Activated CD4-positive, alpha-beta T cell treated with anti-CD3 and anti-CD28 coated beads, Interleukin-2, amount 50 U/mL, for 1 hour (primary cell): ENCODE results near the gene TM9SF3.
A peak's percentile ranks its signal among the peaks of the same experiment; 100 is the strongest.

Experiments
- DNase-seq: peaks from one replicate; pipeline ENCODE4 v3.0.0-alpha.2; 2020

Gene TM9SF3

DNA sequence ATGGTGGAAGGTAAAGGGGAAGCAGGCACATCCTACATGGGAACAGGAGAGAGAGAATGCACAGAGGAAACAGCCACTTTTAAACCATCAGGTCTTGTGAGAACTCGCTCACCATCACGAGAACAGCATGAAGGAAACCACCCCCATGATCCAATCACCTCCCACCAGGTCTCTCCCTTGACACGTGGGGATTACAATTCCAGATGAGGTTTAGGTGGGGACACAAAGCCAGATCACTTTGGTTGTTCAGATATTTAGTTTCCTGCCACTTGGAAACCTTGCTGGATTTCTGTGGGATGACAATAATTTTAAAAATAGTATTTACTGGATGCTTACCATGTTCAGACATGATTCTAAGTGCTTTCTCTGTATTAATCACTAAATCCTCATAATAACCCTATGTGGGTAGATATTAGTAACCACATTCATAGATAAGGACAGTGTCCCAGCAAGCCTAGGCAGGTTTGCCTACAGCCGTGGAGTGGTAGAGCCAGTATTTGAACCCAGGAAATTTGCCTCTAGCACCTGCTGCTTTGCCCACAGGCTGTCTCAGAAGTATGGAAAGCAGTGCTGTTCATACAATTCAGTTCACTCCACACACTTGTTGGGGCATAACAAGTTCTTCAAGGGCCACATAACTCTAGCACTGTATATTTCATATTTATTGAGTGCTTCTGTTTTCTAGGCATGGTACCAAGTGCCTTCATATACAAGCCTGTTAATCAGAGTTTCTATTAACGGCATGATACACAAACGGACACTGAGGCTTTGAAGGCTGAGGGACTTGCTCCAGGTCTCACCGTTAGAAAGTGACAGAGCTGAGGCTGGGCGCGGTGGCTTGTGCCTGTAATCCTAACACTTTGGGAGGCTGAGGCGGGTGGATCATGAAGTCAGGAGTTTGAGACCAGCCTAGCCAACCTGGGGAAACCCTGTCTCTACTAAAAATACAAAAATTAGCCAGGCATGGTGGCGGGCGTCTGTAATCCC is 81.4 kb downstream of the TM9SF3 start:
- DNase-seq, result no peak

DNA sequence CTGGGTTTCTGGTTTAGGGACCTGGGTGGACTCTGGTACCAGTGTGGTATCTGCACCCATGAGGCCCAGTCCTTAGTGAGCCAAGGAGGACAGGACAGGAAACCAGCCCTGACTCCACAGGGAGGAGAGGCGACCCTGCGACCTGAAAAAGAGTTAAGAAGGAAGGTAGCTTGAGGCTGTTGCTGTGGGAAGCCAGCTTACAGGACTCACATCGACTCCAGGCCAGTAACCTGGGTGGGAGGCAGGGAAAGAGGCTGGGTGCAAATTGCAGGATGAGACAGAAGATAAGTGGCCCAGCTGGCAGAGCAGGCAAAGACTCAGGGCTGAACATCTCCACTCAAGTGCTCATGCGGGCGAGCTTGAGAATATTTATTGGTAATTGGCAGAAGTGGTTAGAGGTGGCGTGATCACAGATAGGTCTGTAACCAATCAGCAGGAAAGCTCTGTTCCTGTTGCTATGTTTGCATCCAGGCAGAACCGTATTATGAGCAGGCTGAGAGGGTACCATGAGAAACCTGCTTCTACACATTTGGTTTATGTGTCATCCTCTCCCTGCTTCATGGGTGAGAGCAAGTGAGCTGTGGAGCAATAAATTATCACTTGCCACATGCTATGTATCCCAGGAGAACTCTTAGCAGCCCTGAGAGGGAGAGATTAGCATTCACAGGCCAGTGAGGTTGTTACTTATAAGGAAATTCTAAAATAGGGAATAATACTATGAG is 84.1 kb downstream of the TM9SF3 start:
- DNase-seq, result no peak

DNA sequence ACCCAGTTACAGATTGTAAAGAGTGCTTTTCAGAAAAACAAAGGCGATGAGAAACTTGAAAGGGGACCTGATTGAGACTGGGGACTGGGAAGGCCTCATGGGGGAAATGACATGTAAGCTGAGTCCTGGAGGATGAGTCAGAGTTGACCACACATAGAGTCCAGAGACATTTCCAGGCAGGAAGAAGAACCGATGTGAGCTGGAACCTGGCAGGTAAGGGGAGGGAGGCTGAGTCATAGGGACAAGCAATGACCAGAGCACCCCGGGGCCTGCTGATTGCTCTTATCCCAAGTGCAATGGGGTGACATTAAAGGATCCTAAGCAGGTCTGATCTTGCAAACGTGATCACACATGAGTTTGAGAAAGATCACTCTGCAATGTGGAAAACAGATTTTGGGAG is 84.8 kb downstream of the TM9SF3 start:
- DNase-seq, result no peak

DNA sequence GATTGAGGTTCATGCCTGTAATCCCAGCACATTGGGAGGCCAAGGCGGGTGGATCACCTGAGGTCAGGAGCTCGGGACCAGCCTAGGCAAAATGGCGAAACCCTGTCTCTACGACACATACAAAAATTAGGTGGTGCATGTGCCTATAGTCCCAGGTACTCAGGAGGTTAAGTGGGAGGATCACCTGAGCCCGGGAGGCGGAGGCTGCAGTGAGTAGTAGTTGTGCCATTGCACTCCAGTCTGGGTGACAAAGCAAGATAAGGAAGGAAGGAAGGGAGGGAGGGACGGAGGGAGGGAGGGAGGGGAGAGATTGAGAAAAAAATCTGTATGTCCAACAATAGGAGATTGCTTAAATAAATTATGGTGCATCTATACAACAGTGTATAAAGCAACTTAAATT is 86.3 kb downstream of the TM9SF3 start:
- DNase-seq, result no peak

DNA sequence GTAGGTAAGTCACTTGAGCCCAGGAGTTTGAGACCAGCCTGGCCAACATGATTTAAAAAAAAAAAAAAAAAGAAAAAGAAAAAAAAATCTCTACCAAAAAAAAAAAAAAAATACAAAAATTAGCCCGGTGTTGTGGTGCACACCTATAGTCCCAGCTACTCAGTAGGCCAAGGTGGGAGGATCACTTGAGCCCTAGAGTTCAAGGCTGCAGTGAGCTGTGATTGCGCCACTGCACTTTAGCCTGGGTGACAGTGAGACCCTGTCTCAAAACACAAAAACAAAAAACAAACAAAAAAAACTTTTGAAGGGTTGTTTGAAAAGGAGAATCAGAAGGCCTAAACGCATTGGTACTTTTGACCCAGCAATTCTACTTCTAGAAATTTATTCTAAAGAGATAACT is 86.8 kb downstream of the TM9SF3 start:
- no peak for DNase-seq

DNA sequence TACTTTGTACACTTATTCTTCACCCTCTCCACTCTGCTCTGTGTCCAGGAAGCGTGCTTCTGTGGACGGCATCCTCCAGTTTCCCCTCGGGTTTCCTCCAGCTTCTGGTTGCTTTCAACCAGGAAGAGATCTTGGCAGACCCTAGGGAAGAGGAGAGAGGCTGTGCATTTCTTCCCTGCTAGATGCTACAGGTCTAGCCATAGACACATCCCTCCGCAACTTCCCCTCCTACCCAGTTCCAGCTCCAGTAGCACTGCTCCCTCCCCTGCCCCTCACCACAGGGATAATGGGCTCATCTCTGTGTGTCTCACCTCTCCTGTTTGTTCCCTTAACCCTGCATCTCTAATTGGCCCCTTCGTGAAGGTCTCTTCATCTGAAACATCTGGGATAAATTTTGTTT is 89.4 kb downstream of the TM9SF3 start:
- DNase-seq, result no peak

DNA sequence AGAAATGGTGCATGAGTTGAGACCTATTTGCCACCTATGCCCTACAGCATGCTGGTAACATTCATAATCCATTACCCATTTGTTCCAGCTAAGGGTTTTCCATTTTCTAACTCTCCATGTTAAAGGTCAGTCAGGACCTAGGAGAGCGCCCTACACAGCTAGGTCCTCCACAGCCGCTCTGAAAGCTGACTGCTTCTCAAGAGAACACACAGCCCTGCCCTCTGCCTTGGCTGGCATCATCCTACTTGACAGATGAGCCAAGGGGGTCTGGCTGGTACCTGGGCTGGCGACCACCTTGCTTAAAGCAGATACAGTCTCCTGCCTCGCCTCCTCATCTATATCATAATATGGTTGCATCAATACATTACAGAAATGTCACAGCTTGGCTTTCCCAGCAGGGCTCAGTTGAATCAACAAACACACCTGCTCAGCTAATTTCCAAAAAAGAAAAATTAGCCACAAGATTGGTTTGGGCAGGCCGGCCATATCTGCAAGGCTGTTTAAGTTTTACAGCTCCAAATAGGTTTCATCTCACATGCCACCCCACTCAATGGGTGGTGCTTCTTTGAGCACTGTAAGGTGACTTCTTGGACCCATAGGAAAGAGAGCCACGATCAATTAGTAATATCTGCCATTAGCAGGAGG is 90.4 kb downstream of the TM9SF3 start:
- DNase-seq, result no peak

DNA sequence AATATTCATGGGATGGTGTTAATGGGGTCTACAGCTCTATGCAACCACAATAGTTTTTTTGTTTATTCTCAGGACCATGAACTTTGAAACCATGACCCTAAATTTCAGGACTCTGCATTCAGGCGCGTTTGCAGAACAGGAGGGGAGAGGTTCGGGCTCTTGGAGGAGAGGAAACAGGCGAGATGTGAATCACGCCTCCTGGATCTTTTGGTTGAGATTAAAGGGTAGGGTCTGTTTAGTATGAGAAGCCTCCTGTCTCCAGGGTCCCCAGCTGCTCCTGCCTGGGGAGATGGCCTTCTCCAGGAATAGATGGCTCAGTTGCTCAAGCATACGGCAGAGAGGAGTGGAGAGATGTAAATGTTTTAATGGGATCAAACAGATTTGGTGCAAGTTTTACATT is 91.3 kb downstream of the TM9SF3 start:
- DNase-seq, result no peak

DNA sequence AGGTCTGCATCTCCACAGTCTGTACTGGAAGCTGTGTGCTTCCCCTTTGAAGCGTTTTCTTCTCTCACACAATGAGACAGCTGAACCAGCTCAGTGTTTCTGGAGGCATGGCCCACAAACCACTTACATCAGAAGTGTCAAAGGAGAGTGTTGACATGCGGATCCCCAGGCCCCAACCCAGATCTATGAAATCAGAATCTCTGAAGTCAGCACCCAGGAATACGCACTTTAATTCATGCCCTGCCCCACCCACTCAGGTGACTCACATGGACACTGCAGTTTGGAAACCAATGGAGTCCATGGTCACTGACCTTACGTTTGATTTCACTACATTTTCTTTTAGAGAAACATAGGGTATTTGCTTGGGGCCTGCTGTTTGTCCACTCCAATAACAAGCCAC is 92.1 kb downstream of the TM9SF3 start:
- DNase-seq, result no peak

DNA sequence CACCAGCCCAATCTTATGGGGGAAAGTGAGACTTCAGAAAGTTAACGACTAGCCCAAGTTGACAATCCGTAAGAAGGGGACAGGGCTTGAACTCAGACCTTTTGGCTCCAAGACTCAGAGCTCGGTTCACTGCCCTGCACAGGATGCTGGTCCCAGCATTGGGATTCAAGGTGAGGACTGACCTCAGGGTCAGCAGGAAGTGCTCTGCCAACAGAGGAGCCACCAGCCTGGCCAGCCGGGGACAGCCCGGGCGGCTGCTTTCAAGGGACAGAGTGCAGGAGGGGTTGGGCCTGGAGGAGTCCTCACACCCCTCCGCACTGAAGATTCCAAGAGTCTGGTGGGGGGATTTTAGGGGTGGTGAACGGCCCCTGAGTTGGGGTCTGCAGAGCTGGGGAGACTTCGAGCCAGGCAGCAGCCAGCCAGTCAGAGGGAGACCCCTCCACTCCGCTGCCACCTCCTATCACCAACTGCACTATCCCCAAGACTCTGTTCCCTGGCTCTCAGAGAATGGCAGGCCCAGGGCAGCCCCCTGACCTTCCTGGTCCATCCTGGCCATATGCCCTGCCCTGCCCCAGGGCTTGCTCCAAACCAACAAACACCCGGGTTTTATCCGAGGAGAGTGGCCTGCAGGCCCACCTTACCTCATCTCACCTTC is 92.8 kb downstream of the TM9SF3 start:
- no peak for DNase-seq

DNA sequence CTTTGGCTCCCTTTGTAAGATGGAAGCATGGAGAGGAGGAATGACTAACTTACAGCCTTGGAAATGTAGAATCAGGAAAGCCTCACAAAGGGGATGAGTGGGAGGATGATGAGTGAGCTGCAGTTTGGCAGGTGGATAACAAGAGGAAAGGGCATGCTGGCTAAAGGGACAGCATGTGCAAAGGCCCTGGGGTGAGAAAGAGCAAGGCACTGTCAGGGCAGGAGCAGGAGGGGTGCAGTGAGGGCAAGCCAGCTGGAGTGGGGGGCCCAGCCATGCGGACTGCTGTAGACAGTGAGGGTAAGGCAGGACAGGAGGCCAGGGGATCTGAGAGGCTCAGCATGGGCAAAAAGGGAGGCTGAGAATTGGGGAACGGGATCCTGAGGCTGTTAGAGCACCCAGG is 93.6 kb downstream of the TM9SF3 start:
- no peak for DNase-seq

DNA sequence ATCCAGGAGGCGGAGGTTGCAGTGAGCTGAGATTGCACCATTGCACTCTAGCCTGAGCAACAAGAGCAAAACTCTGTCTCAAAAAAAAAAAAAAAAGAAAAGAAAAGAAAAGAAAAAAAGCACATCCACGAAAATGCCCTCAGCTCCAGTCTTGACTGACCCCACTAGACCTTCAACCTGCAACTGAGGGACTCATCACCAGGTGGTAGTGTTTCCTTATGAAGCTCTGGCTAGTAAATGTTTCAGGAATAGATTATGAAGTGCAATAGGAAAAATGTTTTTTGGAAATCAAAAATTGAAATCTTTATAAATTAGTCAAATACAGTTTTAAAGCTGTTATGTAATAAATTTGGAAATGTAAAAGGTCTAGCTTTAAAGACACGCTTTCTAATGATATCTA is 95.5 kb downstream of the TM9SF3 start:
- DNase-seq, result no peak

DNA sequence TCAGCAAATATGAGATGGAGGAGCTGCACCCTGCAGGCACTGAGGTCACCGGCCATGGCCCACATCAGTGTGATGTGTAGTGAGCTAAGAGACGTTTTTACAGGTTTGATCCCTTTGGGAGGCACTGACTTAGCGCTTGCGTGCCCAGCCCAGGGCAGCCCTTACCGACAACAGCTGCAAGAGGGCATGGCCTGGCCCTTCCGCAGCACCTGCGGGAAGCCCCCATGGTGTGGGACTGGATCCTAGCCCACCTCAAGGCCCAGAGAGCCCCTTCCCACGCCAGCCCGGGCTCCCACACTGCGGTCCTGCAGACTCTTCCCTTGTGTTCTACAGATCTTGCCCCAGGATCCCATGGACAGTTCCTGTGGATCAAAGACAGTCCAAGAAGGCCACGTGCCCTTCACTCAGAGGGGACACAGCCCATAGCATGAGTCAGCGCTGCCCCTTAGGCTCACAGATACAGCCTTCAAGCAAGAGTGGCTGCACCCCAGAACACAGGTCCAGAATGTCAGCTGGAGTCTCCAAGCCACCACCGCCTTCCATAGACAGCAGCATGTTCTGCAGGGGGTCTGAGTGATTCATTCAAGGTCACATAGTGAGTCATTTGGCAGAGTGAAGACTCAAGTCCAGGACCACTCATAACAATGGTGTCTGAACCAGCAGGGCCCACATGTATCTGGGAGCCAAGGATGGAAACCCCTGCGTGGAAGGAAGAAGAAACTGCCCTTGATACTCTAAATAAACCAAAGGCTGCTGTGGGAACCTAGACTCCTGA is 98.5 kb downstream of the TM9SF3 start:
- no peak for DNase-seq

DNA sequence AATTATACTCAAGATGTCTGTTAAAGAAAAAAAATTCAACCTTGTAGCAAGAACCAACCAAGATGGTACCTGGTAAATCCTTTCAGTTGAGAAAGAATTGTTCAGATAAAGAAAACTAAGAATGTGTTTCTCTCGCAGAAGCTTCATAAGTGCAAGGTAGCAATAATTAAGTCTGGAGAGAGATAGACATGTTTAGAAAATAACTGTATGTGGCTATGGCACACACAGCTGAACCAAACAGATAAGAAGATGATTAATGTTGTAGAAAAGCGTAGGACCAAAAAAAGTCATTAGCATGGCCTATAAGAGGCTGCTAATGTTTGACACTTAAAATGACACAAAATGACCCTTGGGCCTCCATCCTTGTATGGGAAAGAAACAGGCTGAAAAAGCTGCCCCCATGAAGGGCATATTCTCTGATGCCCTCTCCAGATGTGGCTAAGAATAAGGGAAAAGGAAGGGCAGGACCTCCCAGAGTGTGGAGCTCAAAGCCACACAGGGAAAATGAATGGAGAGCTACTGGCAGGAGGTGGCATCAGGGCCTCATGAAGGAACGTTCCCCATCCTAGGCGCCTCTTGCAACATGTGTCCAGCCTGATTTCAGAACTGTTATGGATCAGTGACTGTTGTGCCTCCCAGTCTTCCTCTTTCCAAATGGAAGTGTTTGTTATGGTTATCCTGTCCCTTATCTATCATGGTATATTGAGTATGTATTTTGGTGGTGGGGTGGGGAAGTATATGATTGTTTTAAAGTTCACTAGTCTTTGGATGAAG is 103.8 kb downstream of the TM9SF3 start:
- no peak for DNase-seq

DNA sequence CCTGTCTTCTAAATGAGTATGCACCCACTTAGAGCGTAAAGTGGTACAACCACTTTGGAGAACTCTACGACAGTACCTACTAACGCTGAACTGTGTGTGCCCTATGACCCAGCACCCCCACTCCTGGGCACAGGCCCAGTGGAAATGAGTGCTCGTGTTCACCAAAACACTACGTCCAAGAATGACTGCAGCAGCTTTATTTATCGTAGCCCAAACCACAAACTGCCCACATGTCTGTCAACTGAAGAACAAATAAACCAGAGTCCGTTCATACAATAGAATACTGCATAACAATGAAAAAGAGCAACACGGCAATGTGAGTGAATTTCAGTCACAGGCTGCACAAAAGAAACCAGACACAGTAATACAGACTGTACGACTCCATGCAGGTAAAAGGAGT is 108.5 kb downstream of the TM9SF3 start:
- DNase-seq, result no peak

DNA sequence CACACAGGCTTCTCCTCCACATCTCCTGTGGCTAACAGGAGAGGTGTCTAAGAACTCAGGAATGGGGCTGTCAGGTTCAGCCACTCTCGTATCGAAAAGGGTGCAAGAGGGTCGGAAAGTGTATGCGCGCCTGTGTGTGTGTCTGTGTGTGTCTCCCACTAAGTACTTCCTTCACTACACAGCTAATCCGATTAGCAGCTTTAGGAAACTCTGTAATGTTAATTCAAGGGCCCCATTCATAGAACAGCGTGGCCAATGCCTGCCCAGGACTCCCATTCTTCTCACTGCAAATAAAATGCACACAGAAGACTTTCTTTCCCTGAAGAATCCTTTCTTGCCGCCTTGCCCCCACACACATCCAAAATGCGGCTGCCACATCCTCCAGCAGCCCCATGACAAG is 112.9 kb downstream of the TM9SF3 start:
- DNase-seq, result no peak

DNA sequence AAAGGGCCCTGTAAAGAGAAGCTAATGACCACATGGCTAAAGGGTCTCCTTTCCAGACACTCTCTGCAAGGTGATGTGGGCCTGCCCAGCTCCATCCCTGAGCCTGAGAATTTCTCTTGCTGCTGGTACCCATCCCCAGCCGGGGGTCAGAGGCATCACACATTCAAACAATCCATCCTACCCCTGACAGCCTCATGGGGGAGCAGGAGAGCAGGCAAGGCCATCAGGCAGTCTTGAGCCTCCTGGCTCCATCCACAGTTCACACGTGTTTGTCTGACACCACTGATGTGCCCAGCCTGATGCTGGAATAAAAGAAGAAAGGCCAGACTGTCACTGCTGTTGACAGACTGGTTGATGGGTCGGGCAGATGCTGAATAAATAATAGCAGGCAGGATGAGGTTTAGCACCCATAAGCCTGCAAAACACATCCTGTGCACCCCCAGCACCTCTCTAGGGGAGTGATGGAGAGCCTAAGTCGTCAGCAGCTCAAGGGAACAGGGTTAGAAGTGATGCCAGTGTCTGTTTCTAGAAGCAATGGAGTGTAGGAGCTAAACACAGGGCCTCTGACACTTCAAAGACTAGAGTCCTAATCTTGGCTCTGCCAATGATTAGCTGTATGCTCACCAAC is 116.6 kb downstream of the TM9SF3 start:
- DNase-seq, result peak; percentile 5

DNA sequence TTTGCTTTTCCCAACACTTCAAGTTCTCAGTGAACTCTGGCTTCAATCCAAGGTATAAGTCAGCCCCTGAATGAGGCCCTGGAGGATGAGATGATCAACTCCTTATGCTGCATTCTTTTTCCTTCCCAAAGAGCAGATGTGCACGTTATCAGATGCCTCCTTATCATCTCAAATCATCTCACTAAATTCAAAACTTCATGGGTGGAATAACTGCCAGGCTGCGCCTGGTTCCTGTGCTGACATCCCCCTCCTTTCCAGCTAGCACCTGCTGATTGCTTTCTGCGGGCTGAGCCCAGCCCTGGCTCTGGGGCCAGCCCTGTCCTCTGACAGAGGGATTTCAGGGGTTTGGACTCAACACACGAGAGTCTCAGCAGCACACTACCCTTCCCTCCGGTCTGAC is 118.0 kb downstream of the TM9SF3 start:
- DNase-seq, result no peak
